ENCODE data around the gene ZFAND6.

DNA sequence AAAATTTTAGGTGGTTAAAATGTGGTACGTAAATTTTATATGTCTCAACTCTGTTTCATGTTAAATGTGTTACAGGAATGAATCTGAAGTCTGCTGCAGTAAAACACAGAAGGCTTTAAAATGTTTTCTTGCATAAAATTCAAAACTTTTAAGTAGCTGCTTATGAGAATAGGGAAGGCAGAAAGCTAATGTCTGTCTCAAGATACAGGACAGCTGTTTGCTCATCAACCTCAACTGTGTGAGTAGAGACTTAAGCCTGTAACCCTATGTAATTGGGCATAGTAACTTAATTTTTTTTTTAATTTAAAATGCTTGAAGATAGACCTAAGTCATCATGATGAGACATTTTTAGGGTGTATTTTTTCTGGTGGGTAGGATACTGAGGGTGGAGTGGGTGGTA lies 38.9 kb downstream of the ZFAND6 start:
- TF ChIP-seq, protein P1, sequence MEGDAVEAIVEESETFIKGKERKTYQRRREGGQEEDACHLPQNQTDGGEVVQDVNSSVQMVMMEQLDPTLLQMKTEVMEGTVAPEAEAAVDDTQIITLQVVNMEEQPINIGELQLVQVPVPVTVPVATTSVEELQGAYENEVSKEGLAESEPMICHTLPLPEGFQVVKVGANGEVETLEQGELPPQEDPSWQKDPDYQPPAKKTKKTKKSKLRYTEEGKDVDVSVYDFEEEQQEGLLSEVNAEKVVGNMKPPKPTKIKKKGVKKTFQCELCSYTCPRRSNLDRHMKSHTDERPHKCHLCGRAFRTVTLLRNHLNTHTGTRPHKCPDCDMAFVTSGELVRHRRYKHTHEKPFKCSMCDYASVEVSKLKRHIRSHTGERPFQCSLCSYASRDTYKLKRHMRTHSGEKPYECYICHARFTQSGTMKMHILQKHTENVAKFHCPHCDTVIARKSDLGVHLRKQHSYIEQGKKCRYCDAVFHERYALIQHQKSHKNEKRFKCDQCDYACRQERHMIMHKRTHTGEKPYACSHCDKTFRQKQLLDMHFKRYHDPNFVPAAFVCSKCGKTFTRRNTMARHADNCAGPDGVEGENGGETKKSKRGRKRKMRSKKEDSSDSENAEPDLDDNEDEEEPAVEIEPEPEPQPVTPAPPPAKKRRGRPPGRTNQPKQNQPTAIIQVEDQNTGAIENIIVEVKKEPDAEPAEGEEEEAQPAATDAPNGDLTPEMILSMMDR (IDR thresholded peaks at IDR 0.05; ENCODE audit: low read length): no peak
- no peak for TF ChIP-seq EZH2 (IDR thresholded peaks at IDR 0.05; ENCODE audit: borderline replicate concordance, low read length)

All from OCI-LY1 (cell line).